HepG2 (cell line): ENCODE results near the gene JTB. TPM values are rescaled to one million over a fixed set of nuclear protein-coding genes. Genes with fewer than 3 reads are reported as not detected.
A peak's percentile ranks its signal among the peaks of the same experiment; 100 is the strongest.

ENCODE experiments used
- CENPT ChIP-seq: sonication (generic); formaldehyde crosslinking; IDR thresholded peaks from 2 replicates; pipeline ENCODE4 v1.8.0; 2022; ENCODE audit warnings: low read depth, mild to moderate bottlenecking, moderate library complexity, missing genetic modification reagents
- CHCHD3 ChIP-seq: sonication (generic); formaldehyde crosslinking; IDR thresholded peaks from 2 replicates; pipeline ENCODE4 v1.8.0; 2022; ENCODE audit warnings: mild to moderate bottlenecking, missing genetic modification reagents, moderate library complexity
- DNMT1 ChIP-seq: sonication (generic); formaldehyde crosslinking; IDR thresholded peaks from 2 replicates; pipeline ENCODE4 v1.5.1; 2020; ENCODE audit warnings: mild to moderate bottlenecking, missing genetic modification reagents
- FOXP1 ChIP-seq, 2 experiments: fragments of 450-650 bp in 1 of 2; IDR thresholded peaks; 2 replicates each; pipeline ENCODE4 v1.6.1; 2017 to 2018; ENCODE audit warnings: antibody characterized with exemption in 1 of 2
- GATAD1 ChIP-seq: IDR thresholded peaks from 2 replicates; pipeline ENCODE4 v1.6.1; 2016; ENCODE audit warnings: missing genetic modification reagents, missing compliant biosample characterization
- HDAC1 ChIP-seq: sonication (generic); formaldehyde crosslinking; IDR thresholded peaks from 2 replicates; pipeline ENCODE4 v1.5.1; 2020; ENCODE audit warnings: mild to moderate bottlenecking, missing genetic modification reagents
- JUN ChIP-seq: sonication (generic); formaldehyde crosslinking; IDR thresholded peaks from 2 replicates; pipeline ENCODE4 v1.4.0; 2020; ENCODE audit warnings: mild to moderate bottlenecking, missing genetic modification reagents
- KMT2A ChIP-seq: sonication (generic); formaldehyde crosslinking; IDR thresholded peaks from 2 replicates; pipeline ENCODE4 v1.4.0; 2020; ENCODE audit warnings: missing genetic modification reagents
- MTA1 ChIP-seq: sonication (generic); formaldehyde crosslinking; IDR thresholded peaks from 2 replicates; pipeline ENCODE4 v1.4.0; 2020; ENCODE audit warnings: missing genetic modification reagents, mild to moderate bottlenecking, borderline replicate concordance
- PHB2 ChIP-seq: fragments of 450-650 bp; IDR thresholded peaks from 2 replicates; pipeline ENCODE4 v1.6.1; 2018; ENCODE audit not compliant: partially characterized antibody
- PLRG1 ChIP-seq: fragments of 450-650 bp; conservative IDR thresholded peaks from 2 replicates; pipeline ENCODE4 v1.6.1; 2016
- PPARG ChIP-seq: conservative IDR thresholded peaks from 2 replicates; pipeline ENCODE4 v1.6.1; 2016; ENCODE audit warnings: missing biosample characterization, missing genetic modification reagents
- REPIN1 ChIP-seq: sonication (generic); formaldehyde crosslinking; IDR thresholded peaks from 2 replicates; pipeline ENCODE4 v1.8.0; 2022; ENCODE audit warnings: missing genetic modification reagents, low read depth, mild to moderate bottlenecking, borderline replicate concordance
- SMYD3 ChIP-seq: sonication (generic); formaldehyde crosslinking; IDR thresholded peaks from 2 replicates; pipeline ENCODE4 v1.8.1; 2023; ENCODE audit warnings: mild to moderate bottlenecking, missing genetic modification reagents
- SP4 ChIP-seq: sonication (generic); formaldehyde crosslinking; IDR thresholded peaks from 2 replicates; pipeline ENCODE4 v1.8.1; 2023; ENCODE audit warnings: mild to moderate bottlenecking, missing genetic modification reagents
- SRF ChIP-seq: IDR thresholded peaks from 2 replicates; pipeline ENCODE4 v1.6.1; 2011; ENCODE audit warnings: mild to moderate bottlenecking, low read depth, low read length, moderate library complexity
- ZNF160 ChIP-seq: sonication (generic); formaldehyde crosslinking; IDR thresholded peaks from 2 replicates; pipeline ENCODE4 v1.8.0; 2022; ENCODE audit warnings: mild to moderate bottlenecking, inconsistent platforms, missing genetic modification reagents
- ZNF253 ChIP-seq: sonication (generic); formaldehyde crosslinking; IDR thresholded peaks from 2 replicates; pipeline ENCODE4 v1.8.0; 2022; ENCODE audit warnings: mild to moderate bottlenecking, missing genetic modification reagents, borderline replicate concordance
- ZNF441 ChIP-seq: sonication (generic); formaldehyde crosslinking; IDR thresholded peaks from 2 replicates; pipeline ENCODE4 v1.7.0; 2021; ENCODE audit warnings: missing genetic modification reagents, borderline replicate concordance
- ZNF460 ChIP-seq: sonication (generic); formaldehyde crosslinking; IDR thresholded peaks from 2 replicates; pipeline ENCODE4 v1.5.1; 2020; ENCODE audit warnings: missing genetic modification reagents, mild to moderate bottlenecking, borderline replicate concordance
- ZNF543 ChIP-seq: sonication (generic); formaldehyde crosslinking; IDR thresholded peaks from 2 replicates; pipeline ENCODE4 v1.4.0; 2020; ENCODE audit warnings: mild to moderate bottlenecking, missing genetic modification reagents
- ZNF644 ChIP-seq: IDR thresholded peaks from 2 replicates; pipeline ENCODE4 v1.6.1; 2016; ENCODE audit warnings: low read depth
- ZNF788 ChIP-seq: sonication (generic); formaldehyde crosslinking; IDR thresholded peaks from 2 replicates; pipeline ENCODE4 v1.5.0; 2020; ENCODE audit warnings: mild to moderate bottlenecking, missing genetic modification reagents, borderline replicate concordance
- polyA plus RNA-seq, 8 experiments: library from polyadenylated mRNA; depleted of rRNA in 3 of 8; stranded (reverse) in 7 of 8; unstranded in 1 of 8; fragments of >200 nt; fragmentation: Illumina TruSeq in 4 of 8; extraction: Trizol in 4 of 8; gene quantifications; 2 replicates each; pipeline versions ENCODE4 v1.2.1 to v1.2.3, GENCODE V29; 2011 to 2016; ENCODE audit warnings: low read depth in 4 of 8, missing spikeins in 1 of 8, mixed read lengths in 1 of 8; ENCODE audit not compliant: insufficient read depth in 1 of 8
- total RNA-seq, 5 experiments: library from RNA; depleted of rRNA; stranded (reverse); fragments of >200 nt; fragmentation: Illumina TruSeq; extraction: Trizol; gene quantifications; 2 replicates each; pipeline ENCODE4 v1.2.3, GENCODE V29; 2016; ENCODE audit warnings: low read depth in 1 of 5
- TF ChIP-seq, protein P1 (sequence below): sonication (generic); formaldehyde crosslinking; IDR thresholded peaks from 2 replicates; pipeline ENCODE4 v1.5.0; 2020; ENCODE audit warnings: mild to moderate bottlenecking, missing genetic modification reagents
- TF ChIP-seq, protein P2 (sequence below): sonication (generic); formaldehyde crosslinking; IDR thresholded peaks from 2 replicates; pipeline ENCODE4 v1.5.1; 2020; ENCODE audit warnings: missing genetic modification reagents, mild to moderate bottlenecking, borderline replicate concordance
- TF ChIP-seq, protein P3 (sequence below): sonication (generic); formaldehyde crosslinking; IDR thresholded peaks from 2 replicates; pipeline ENCODE4 v1.9.0; 2021; ENCODE audit warnings: missing genetic modification reagents, mild to moderate bottlenecking, borderline replicate concordance

The JTB gene
- total and polyA plus RNA-seq, 2 of the 13 experiments (the other 11 are each of a cell fraction or from before 2014, with no cell fraction given) = 96.7 to 99.2 TPM

DNA sequence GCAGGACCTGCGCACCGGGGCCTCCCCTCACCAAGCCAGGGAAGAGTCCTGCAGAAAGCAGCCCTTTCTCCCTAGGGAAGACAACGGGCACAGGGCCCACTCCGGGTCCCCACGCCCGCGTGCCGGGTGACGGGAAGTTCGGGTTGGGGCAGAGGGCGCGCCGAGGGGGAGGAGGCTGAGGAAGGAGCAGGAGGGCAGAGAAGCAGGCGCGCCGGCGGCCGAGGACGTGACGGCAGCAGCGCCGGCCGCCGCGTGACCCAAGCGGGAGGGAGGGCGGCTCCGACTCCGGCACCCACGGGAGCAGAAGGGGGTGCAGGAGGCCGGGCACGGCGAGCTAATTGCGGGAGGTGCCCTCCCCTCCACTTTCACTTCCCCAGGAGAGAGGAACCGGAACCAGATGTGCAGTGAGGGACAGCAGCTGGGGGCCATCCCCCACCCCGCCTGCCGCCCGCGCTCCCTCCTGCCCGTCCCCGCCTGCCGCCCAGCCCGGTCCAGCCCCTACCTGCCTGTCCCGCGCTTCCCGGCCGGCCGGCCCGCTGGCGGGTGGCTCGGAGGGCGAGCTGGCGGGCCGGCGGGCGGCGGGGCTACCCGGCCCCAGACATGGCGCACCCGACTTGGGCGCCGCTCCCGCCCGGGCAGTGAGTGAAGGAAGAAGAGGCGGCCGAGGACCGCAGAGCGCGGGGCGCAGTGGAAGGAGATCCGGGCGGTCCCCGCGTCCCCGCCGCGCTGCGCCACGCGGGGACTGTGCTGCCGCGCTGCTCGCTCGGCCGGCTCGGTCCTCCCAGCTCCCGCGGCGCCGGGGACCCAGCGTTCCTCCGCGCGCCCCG, 31.5 kb downstream of the JTB start (continued):
- TF ChIP-seq SMYD3 (CRISPR knock-in tag) (no peak), CENPT (CRISPR knock-in tag) (no peak), DNMT1 (CRISPR knock-in tag) (no peak), ZNF543 (CRISPR knock-in tag) (peak; percentile 73; the same call in 1 of the 2 replicates), PLRG1 (no peak), ZNF441 (CRISPR knock-in tag) (peak; percentile 58; the same call in 1 of the 2 replicates), ZNF460 (CRISPR knock-in tag) (no peak), ZNF253 (no peak), CHCHD3 (CRISPR knock-in tag) (no peak), SRF (no peak), ZNF160 (no peak), REPIN1 (CRISPR knock-in tag) (no peak), PHB2 (no peak), HDAC1 (CRISPR knock-in tag) (peak; percentile 45; the same call in 1 of the 2 replicates), ZNF644 (CRISPR knock-in tag) (no peak), GATAD1 (CRISPR knock-in tag) (peak; percentile 55; the same call in 1 of the 2 replicates), SP4 (peak; percentile 57), FOXP1 (IDR thresholded peaks at IDR 0.05) (no peak), FOXP1 (CRISPR knock-in tag; IDR thresholded peaks at IDR 0.05) (no peak), JUN (CRISPR knock-in tag) (no peak), ZNF788 (CRISPR knock-in tag) (peak; percentile 65; the same call in 1 of the 2 replicates), PPARG (CRISPR knock-in tag) (0 out of 2 replicates have a peak, but pooled peaks have one; percentile 20), KMT2A (peak; percentile 72; the same call in 1 of the 2 replicates), MTA1 (CRISPR knock-in tag) (no peak)
- TF ChIP-seq, protein P1, sequence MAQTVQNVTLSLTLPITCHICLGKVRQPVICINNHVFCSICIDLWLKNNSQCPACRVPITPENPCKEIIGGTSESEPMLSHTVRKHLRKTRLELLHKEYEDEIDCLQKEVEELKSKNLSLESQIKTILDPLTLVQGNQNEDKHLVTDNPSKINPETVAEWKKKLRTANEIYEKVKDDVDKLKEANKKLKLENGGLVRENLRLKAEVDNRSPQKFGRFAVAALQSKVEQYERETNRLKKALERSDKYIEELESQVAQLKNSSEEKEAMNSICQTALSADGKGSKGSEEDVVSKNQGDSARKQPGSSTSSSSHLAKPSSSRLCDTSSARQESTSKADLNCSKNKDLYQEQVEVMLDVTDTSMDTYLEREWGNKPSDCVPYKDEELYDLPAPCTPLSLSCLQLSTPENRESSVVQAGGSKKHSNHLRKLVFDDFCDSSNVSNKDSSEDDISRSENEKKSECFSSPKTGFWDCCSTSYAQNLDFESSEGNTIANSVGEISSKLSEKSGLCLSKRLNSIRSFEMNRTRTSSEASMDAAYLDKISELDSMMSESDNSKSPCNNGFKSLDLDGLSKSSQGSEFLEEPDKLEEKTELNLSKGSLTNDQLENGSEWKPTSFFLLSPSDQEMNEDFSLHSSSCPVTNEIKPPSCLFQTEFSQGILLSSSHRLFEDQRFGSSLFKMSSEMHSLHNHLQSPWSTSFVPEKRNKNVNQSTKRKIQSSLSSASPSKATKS (CRISPR knock-in tag) = no peak
- TF ChIP-seq, protein P2, sequence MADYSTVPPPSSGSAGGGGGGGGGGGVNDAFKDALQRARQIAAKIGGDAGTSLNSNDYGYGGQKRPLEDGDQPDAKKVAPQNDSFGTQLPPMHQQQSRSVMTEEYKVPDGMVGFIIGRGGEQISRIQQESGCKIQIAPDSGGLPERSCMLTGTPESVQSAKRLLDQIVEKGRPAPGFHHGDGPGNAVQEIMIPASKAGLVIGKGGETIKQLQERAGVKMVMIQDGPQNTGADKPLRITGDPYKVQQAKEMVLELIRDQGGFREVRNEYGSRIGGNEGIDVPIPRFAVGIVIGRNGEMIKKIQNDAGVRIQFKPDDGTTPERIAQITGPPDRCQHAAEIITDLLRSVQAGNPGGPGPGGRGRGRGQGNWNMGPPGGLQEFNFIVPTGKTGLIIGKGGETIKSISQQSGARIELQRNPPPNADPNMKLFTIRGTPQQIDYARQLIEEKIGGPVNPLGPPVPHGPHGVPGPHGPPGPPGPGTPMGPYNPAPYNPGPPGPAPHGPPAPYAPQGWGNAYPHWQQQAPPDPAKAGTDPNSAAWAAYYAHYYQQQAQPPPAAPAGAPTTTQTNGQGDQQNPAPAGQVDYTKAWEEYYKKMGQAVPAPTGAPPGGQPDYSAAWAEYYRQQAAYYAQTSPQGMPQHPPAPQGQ (CRISPR knock-in tag) = no peak
- TF ChIP-seq, protein P3, sequence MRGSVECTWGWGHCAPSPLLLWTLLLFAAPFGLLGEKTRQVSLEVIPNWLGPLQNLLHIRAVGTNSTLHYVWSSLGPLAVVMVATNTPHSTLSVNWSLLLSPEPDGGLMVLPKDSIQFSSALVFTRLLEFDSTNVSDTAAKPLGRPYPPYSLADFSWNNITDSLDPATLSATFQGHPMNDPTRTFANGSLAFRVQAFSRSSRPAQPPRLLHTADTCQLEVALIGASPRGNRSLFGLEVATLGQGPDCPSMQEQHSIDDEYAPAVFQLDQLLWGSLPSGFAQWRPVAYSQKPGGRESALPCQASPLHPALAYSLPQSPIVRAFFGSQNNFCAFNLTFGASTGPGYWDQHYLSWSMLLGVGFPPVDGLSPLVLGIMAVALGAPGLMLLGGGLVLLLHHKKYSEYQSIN (CRISPR knock-in tag) = no peak
